H9 (cell line): ENCODE measurements around the gene XPNPEP2. TPM values are rescaled to one million over a fixed set of nuclear protein-coding genes. Genes with fewer than 3 reads are reported as not detected.

Experiments
- DNase-seq: peaks from one replicate; pipeline ENCODE4 v3.0.0-alpha.2; 2017
- H2AFZ ChIP-seq: one replicate; pipeline ENCODE4 v1.6.1; 2013; ENCODE audit warnings: mild to moderate bottlenecking, low read length, control low read depth, moderate library complexity
- H2AK5ac ChIP-seq: 2 replicates; pipeline ENCODE4 v1.6.1; 2013; ENCODE audit warnings: low read length, control low read depth, mixed read lengths; ENCODE audit not compliant: insufficient read length
- H2BK120ac ChIP-seq: one replicate; pipeline ENCODE4 v1.6.1; 2013; ENCODE audit warnings: low read depth, mild to moderate bottlenecking, low read length, control low read depth, inconsistent platforms; ENCODE audit not compliant: poor library complexity, severe bottlenecking
- H2BK12ac ChIP-seq: 2 replicates; pipeline ENCODE4 v1.6.1; 2013; ENCODE audit warnings: low read length, control low read depth, mixed read lengths, low read depth; ENCODE audit not compliant: insufficient read length
- H2BK15ac ChIP-seq: 2 replicates; pipeline ENCODE4 v1.6.1; 2013; ENCODE audit warnings: low read depth, low read length, control low read depth
- H2BK20ac ChIP-seq: one replicate; pipeline ENCODE4 v1.6.1; 2013; ENCODE audit warnings: low read depth, mild to moderate bottlenecking, low read length, control low read depth, inconsistent platforms; ENCODE audit not compliant: poor library complexity, severe bottlenecking
- H2BK5ac ChIP-seq: 2 replicates; pipeline ENCODE4 v1.6.1; 2013; ENCODE audit warnings: low read length, control low read depth, mixed read lengths; ENCODE audit not compliant: insufficient read length
- H3K14ac ChIP-seq: 2 replicates; pipeline ENCODE4 v1.6.1; 2013; ENCODE audit warnings: low read length, control low read depth; ENCODE audit not compliant: insufficient read depth
- H3K18ac ChIP-seq: 2 replicates; pipeline ENCODE4 v1.6.1; 2013; ENCODE audit warnings: low read depth, mild to moderate bottlenecking, mixed read lengths, low read length, control low read depth; ENCODE audit not compliant: insufficient read length
- H3K23ac ChIP-seq: 2 replicates; pipeline ENCODE4 v1.6.1; 2013; ENCODE audit warnings: low read length, control low read depth, mixed read lengths, low read depth; ENCODE audit not compliant: insufficient read length
- H3K23me2 ChIP-seq: 2 replicates; pipeline ENCODE4 v1.6.1; 2013; ENCODE audit warnings: low read depth, mild to moderate bottlenecking, mixed read lengths, low read length, control low read depth; ENCODE audit not compliant: insufficient read length, poor library complexity, severe bottlenecking
- H3K27ac ChIP-seq: 2 replicates; pipeline ENCODE4 v1.5.1; 2013; ENCODE audit warnings: low read length, control low read depth, mixed read lengths, low read depth; ENCODE audit not compliant: insufficient read length
- H3K27me3 ChIP-seq: 2 replicates; pipeline ENCODE4 v1.6.1; 2013; ENCODE audit warnings: low read length, control low read depth, inconsistent platforms; ENCODE audit not compliant: insufficient read depth
- H3K4ac ChIP-seq: 2 replicates; pipeline ENCODE4 v1.6.1; 2013; ENCODE audit warnings: low read depth, mild to moderate bottlenecking, control low read depth, inconsistent platforms, low read length, moderate library complexity
- H3K4me1 ChIP-seq: 2 replicates; pipeline ENCODE4 v1.6.1; 2013; ENCODE audit warnings: low read length, control low read depth, inconsistent platforms; ENCODE audit not compliant: insufficient read depth
- H3K4me2 ChIP-seq: 2 replicates; pipeline ENCODE4 v1.6.1; 2013; ENCODE audit warnings: low read length, control low read depth, mixed read lengths; ENCODE audit not compliant: insufficient read length, insufficient read depth
- H3K56ac ChIP-seq: 2 replicates; pipeline ENCODE4 v1.6.1; 2013; ENCODE audit warnings: low read depth, mild to moderate bottlenecking, mixed read lengths, low read length, control low read depth; ENCODE audit not compliant: insufficient read length
- H3K79me1 ChIP-seq: 2 replicates; pipeline ENCODE4 v1.6.1; 2013; ENCODE audit warnings: low read depth, mild to moderate bottlenecking, moderate library complexity, low read length, control low read depth, inconsistent platforms; ENCODE audit not compliant: insufficient read depth, poor library complexity, severe bottlenecking
- H3K79me2 ChIP-seq: 2 replicates; pipeline ENCODE4 v1.6.1; 2013; ENCODE audit warnings: low read length, control low read depth, inconsistent platforms; ENCODE audit not compliant: insufficient read depth
- H3K9ac ChIP-seq: 2 replicates; pipeline ENCODE4 v1.6.1; 2013; ENCODE audit warnings: low read length, control low read depth, mixed read lengths; ENCODE audit not compliant: insufficient read length; ENCODE audit errors: extremely low read depth
- H3K9me3 ChIP-seq: one replicate; pipeline ENCODE4 v1.6.1; 2013; ENCODE audit warnings: low read depth, low read length, inconsistent platforms; ENCODE audit not compliant: control insufficient read depth
- H3T11ph ChIP-seq: one replicate; pipeline ENCODE4 v1.6.1; 2013; ENCODE audit warnings: mild to moderate bottlenecking, low read length, control low read depth, inconsistent platforms
- H4K20me1 ChIP-seq: one replicate; pipeline ENCODE4 v1.6.1; 2013; ENCODE audit not compliant: control insufficient read depth, insufficient read length, insufficient read depth
- H4K5ac ChIP-seq: 2 replicates; pipeline ENCODE4 v1.6.1; 2013; ENCODE audit warnings: low read depth, mild to moderate bottlenecking, mixed read lengths, low read length, control low read depth; ENCODE audit not compliant: insufficient read length
- H4K8ac ChIP-seq: replicated peaks from 2 replicates; pipeline ENCODE4 v1.6.1; 2013; ENCODE audit warnings: low read length, control low read depth, mixed read lengths, low read depth; ENCODE audit not compliant: insufficient read length
- H4K91ac ChIP-seq: 2 replicates; pipeline ENCODE4 v1.6.1; 2013; ENCODE audit warnings: low read depth, mild to moderate bottlenecking, moderate library complexity, mixed read lengths, low read length, control low read depth; ENCODE audit not compliant: insufficient read length
- H3K27ac Mint-ChIP-seq, 3 experiments: 2 replicates in 2 of 3; 3 replicates in 1 of 3; pipeline ENCODE4 v1.8.0; 2020 to 2021; ENCODE audit warnings: mixed read lengths in 3 of 3, mild to moderate bottlenecking in 1 of 3, moderate library complexity in 1 of 3
- H3K27me3 Mint-ChIP-seq: 2 replicates; pipeline ENCODE4 v1.8.0; 2021; ENCODE audit warnings: low read depth, mild to moderate bottlenecking, moderate library complexity, mixed read lengths
- H3K36me3 Mint-ChIP-seq, 3 experiments: 2 replicates in 2 of 3; 3 replicates in 1 of 3; pipeline ENCODE4 v1.8.0; 2020 to 2021; ENCODE audit warnings: low read depth in 3 of 3, mixed read lengths in 3 of 3; ENCODE audit not compliant: insufficient read depth in 1 of 3
- H3K4me1 Mint-ChIP-seq, 2 experiments: 2 replicates each; pipeline ENCODE4 v1.8.0; 2020; ENCODE audit warnings: mixed read lengths in 2 of 2
- H3K4me3 Mint-ChIP-seq, 2 experiments: 2 replicates in 1 of 2; 3 replicates in 1 of 2; pipeline ENCODE4 v1.8.0; 2020 to 2021; ENCODE audit warnings: mild to moderate bottlenecking in 2 of 2, mixed read lengths in 2 of 2, moderate library complexity in 1 of 2
- H3K9me3 Mint-ChIP-seq, 2 experiments: 2 replicates in 1 of 2; 3 replicates in 1 of 2; pipeline ENCODE4 v1.8.0; 2020; ENCODE audit warnings: mild to moderate bottlenecking in 2 of 2, mixed read lengths in 2 of 2, moderate library complexity in 1 of 2
- CTCF ChIP-seq: fragments of 200-600 bp; sonication (generic); conservative IDR thresholded peaks from 3 replicates; pipeline ENCODE4 v1.8.0; 2021; ENCODE audit warnings: antibody characterized with exemption, mild to moderate bottlenecking
- WGBS: extraction: QIAGEN DNeasy Blood & Tissue Kit; methylation state at CpG from one replicate; pipeline ENCODE4 v1.1.7; 2013; ENCODE audit warnings: missing lambda C conversion rate, low lambda C conversion rate, mixed read lengths; ENCODE audit not compliant: insufficient read length; ENCODE audit errors: extremely low coverage; 5-methylcytosine and 5-hydroxymethylcytosine counted together
- total RNA-seq: library from RNA; stranded (reverse); gene quantifications from 2 replicates; pipeline ENCODE4 v1.2.1, GENCODE V29; 2021

Gene XPNPEP2
- total RNA-seq, 1 experiment from 2014 or later, result 0.11 TPM

GRCh38 chrX:129781680-129782495, 43.1 kb downstream of the XPNPEP2 start:
- H2BK15ac ChIP-seq, result no peak overlapping the region
- Mint-ChIP-seq H3K9me3 (peaks cover 0 to 47% of the 10 kb centered on the region in 2 experiments; a peak in 2 of 5 replicates), H3K27me3 (peaks cover 14% of the 10 kb centered on the region), H3K4me3 (no peak overlapping the region), H3K4me1 (peaks cover 0 to under 1% of the 10 kb centered on the region in 2 experiments; a peak in 2 of 4 replicates), H3K27ac (no peak overlapping the region), H3K36me3 (no peaks in the 10 kb centered on the region; a peak in 1 of 7 replicates)
- H3K56ac ChIP-seq, result no peak overlapping the region
- H3K79me2 ChIP-seq, result no peaks in the 10 kb centered on the region
- H2BK20ac ChIP-seq, result no peak overlapping the region
- no peak overlapping the region for H3K4me2 ChIP-seq
- no peak overlapping the region for H2AK5ac ChIP-seq
- H4K91ac ChIP-seq, result no peak overlapping the region
- H2AFZ ChIP-seq, result no peak overlapping the region
- no peak overlapping the region for H3K23ac ChIP-seq
- no peak overlapping the region for H2BK12ac ChIP-seq
- no peaks in the 10 kb centered on the region; the same call in 1 of the 2 replicates for H3K4me1 ChIP-seq
- H4K8ac ChIP-seq, result no peak overlapping the region
- no peaks in the 10 kb centered on the region for H3K79me1 ChIP-seq
- H3K27ac ChIP-seq, result no peak overlapping the region
- H3K18ac ChIP-seq, result no peak overlapping the region
- no peak overlapping the region for H3K9ac ChIP-seq
- H2BK120ac ChIP-seq, result no peak overlapping the region
- H2BK5ac ChIP-seq, result no peak overlapping the region
- DNase-seq, result no peak
- H3K14ac ChIP-seq, result no peak overlapping the region
- H3K27me3 ChIP-seq, result no peaks in the 10 kb centered on the region
- H3K9me3 ChIP-seq, result no peaks in the 10 kb centered on the region
- TF ChIP-seq CTCF, result no peak
- no peak overlapping the region for H4K5ac ChIP-seq
- WGBS, result no CpG with 5 or more reads among the region's 10 CpGs
- H3K4ac ChIP-seq, result no peak overlapping the region
- H3T11ph ChIP-seq, result no peak overlapping the region
- H4K20me1 ChIP-seq, result no peaks in the 10 kb centered on the region
- H3K23me2 ChIP-seq, result no peaks in the 10 kb centered on the region
